ENCODE measurements around the gene TARS3.

- TF ChIP-seq CTCF (IDR thresholded peaks at IDR 0.05; ENCODE audit: low read depth, low read length), result no peak
- TF ChIP-seq POLR2A (IDR thresholded peaks at IDR 0.05; ENCODE audit: extremely low read depth, insufficient read length), result no peak
Observed at GRCh38 chr15:101697488-101697887, 26.8 kb downstream of the TARS3 start.

Measured in NB4 (cell line).